HG02852 (cell line): ENCODE data around the gene SULT1C4.

ENCODE experiments used
- ATAC-seq: cut with Tn5 transposase; IDR thresholded peaks from one replicate; pipeline ENCODE4 v1.9.1; 2021; ENCODE audit warnings: mild to moderate bottlenecking, moderate library complexity; ENCODE audit not compliant: unreplicated experiment

The SULT1C4 gene

DNA sequence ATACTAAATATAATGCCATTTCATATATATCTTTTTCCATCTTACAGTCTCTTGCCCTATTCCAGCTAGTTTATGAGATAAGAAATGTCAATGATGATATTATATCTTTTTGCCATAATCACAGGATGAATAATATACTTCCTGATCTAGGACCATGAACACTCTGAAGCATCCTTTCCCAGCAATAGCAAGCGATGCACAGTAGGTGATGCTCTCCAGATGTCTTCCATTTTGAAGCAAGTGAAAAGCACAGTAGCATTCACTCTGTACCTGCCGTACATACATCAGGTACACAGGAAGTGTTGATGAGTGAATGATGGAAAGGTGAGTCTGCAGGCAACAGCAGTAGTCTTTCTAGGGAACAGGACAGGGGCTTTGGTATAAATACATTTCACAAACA lies 8.6 kb upstream of the SULT1C4 start:
- no peak for ATAC-seq

DNA sequence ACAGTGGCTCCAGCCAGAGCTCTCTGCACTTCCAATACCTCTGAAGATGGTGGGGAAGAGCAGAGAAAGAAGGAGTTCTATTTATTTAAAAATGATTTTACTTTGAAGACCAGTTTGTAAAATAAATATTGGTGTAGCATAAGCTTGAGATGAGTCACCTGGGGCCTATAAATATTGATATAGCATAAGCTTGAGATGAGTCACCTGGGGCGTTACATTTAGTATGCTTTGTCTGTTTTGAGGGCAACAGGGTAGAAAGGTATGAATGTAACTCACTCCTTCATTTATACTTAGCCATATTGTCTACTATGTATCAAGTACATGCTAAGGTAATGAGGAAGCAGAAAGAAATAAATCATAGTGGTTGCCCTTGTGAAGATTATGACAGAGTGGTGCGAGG lies 7.7 kb upstream of the SULT1C4 start:
- ATAC-seq: no peak

DNA sequence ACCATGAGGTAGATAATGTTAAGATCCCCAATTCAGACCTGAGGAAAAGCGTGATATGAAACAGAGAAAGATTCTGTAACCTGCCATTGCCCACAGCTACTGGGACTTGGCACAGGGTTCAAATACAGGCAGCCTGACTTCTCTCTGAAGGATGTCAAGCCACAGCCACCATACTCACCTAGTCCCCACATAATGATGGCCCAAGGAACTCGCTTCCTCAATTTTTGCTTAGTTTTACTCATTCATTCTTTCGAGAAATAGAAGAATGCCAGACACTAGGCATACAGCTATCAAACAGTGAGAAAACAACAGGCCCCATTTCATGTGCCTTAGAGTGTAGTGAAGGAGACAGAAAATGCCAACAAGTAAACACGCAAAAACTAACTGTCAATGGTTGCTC lies 980 bp upstream of the SULT1C4 start:
- ATAC-seq: no peak

DNA sequence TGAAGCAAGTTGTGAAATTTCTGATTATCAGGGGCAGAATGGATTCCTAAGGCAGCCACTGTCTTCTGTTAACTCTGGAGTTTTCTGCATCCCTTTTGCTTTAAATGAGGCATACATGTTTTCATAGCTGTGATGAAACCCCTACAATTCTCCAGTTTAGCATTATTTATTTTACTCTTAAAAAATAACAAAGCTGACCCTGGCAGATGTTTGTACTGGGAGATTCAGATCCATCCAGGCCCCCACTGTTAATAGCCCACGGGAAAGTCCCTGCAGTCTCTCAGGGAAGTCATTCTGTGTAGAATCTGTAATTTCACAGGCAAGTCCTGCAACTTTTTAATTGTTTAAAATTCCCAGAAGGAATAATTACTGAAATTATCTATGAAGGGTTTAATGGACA lies 353 bp upstream of the SULT1C4 start:
- ATAC-seq: no peak

DNA sequence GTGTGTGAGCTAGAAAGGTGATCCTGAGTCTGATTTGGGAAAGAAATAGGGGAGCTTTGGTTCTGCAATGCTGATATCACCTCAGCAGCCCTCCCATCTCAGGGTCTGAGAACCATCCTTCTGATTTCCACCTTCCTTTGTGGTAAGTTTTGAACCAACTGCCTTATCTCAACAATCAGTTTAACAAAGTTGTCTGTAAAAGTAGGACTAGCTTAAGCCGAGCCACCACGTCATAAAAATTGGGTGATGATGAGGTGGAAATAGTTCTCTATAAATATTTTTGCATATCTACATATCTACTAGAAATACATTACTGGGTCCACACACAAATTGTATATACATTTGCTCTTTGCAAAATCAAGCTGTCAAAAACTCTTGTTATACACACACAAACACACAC lies 1.1 kb downstream of the SULT1C4 start:
- no peak for ATAC-seq

DNA sequence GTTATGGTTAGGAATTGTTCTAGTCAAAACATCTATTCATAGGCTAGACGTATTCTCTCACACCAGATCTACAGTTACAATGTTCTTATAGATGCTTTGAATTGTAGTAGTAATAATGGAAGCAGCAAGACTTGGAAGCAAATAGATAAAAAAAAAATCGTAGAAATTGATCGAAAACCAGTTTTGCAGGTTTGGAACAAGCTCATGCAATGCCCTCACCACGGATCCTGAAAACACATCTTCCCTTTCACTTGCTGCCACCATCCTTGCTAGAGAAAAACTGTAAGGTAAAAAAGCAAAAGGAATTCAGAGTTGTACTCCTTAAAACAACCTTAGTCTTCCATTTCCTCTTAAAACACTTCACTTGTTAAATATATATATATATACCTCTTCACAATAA lies 4.4 kb downstream of the SULT1C4 start:
- no peak for ATAC-seq

DNA sequence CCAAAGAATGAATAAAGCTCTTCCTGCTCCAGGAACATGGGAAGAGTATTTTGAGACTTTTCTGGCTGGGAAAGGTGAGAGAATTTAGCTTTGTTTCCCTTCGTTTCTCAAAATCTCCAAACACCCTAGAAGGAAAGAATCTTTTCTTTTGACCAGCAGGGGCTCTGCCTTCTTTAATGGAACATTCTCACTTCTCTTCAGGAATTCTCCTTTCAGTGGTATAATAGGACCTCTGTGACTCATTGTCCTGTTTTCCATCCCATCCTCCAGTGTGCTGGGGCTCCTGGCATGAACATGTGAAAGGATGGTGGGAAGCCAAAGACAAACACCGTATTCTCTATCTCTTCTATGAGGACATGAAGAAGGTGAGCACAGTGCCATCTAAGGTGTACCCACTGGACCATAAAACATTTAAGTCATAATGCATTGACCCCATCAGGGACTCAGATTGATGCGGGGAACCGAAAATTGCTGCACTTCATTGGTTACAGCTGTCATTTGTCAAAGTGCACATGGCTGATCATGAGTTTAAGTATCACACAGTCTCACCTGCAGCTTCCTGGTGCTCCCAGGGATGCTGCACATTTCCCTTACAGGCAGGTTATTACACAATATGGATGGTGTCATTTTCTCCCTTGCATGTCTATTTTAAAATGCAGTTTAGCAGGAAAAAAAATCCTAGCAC lies 5.5 kb downstream of the SULT1C4 start:
- ATAC-seq: peak; percentile 39

DNA sequence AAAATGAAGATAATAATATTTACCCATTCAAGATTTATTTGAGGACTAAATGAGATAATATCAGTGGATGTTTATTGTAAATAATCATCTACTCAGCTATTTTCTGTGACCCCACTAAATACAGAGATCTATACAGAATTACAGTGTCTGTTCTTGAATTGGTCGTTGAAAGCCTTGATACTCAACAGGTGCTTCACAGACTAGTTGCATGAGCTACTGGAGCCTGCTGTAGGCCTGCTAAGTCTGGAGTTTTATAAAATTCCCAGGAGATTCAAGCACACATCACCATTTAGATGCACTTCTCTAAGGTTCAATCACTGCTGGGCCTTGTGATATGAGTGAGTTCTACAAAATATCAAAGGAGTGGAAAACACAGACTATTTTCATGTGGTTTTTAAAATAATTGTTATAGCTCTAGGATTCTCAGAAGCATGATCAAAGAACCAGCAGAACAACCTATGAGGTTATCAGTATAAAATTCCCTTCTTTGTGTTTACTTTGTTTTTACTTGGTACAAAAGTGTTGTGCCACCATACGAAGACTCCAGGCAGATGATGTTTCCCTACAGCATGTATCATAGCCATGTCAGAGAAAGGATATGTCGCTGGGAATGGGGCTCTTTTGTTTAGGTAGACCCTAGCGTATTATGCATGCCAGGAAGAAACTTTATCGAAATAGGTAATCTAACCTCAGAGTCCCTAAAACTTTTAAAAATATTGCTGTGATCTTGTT lies 7.1 kb downstream of the SULT1C4 start:
- ATAC-seq: no peak

DNA sequence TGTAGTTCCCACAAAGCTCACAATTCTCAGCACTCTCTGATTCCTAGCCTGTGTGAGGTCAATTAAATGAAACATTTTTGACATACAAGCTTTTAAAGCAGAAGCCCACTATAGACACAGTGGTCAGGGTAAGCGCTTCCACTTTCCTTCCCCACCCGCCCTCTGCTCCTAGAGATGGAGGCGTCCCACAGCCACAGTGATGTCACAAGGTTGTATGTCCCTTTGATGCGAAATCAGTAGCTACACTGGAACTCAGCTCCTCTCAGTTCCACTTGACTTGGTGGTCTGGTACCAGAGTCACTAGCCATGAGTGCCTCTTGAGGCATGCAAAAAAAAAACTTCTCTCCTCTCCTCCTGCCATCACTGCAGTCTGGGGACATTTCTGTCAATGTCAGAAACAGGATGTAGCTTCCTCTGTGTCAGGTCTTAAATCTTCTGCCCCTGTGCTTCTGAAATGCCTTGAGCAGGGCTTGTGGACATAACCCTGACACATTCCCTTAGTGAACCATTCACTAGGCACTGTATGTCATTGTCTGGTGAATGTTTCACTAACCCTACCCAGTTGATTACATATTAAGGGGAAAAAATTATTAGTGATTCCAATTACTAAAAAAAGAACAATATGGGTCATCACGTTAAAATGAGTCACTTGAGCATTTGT lies 7.8 kb downstream of the SULT1C4 start:
- ATAC-seq: no peak

DNA sequence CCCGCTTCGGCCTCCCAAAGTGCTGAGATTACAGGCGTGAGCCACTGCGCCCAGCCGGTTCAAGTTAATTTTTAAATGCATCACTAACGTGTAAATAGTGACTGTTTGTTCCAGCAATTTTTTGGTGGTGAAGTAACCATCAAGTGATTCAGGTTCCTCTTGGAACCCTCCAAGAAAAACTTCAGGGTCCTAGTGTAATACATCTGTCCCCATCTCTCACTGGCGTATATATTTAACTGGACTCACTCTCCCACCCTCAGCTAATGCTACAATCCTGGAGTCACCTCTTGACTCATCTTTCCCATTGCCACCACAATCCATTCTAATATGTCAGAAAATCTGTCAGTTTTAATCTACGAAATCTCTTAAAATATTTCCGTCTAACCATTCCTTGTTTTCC lies 10.3 kb downstream of the SULT1C4 start:
- ATAC-seq: no peak

DNA sequence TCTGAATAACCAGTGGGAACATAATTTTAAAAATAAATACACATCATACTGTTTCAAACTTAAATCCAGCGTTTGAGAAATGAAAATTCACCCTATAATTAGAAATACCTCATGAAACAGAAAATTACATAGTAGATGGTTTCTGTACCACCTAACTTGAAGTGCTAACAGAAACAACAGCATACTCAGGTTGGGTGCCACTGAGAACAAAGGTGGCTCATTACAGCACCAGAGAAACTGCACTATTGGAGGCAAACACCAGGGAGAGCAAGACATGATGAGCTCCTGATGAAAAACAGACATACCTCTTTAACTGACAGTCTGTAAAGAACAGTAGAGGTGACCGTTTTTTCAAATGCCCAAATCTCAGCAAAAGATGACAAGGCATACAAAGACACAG lies 12.6 kb downstream of the SULT1C4 start:
- ATAC-seq: no peak

DNA sequence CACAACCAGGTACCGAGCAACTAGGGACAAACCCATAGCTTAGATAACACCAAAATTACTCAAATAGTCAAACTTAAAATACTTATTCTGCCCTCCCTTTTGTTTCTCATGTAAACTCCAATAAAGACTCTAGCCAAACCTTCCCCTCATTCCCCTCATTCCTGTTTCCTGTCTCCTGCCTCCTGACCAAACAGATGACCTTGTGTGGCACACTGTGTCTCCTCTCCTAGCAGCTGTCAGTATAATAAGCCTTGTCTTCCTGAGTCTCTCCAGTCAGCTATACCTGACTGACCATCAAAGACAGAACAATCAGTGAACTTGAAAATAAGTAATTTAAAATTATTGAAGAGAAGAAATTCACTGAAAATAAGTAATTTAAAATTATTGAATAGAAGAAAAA lies 14.3 kb downstream of the SULT1C4 start:
- ATAC-seq: no peak

DNA sequence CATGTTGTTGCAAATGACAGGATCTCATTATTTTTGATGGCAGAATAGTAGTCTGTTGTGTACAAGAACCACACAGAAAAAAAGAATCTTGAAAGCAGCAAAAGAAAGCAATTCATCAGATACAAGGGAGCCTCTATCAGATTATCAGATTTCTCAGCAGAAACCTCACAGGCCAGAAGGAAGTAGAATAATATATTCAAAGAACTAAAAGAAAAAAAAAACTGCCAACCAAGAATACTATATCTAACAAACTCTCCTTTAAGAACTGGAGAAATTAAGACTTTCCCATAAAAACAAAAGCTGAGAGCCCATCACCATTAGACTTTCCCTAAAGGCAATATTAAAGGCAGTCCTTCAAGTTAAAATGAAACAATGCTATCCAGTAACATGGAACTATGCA lies 15.4 kb downstream of the SULT1C4 start:
- ATAC-seq: no peak

DNA sequence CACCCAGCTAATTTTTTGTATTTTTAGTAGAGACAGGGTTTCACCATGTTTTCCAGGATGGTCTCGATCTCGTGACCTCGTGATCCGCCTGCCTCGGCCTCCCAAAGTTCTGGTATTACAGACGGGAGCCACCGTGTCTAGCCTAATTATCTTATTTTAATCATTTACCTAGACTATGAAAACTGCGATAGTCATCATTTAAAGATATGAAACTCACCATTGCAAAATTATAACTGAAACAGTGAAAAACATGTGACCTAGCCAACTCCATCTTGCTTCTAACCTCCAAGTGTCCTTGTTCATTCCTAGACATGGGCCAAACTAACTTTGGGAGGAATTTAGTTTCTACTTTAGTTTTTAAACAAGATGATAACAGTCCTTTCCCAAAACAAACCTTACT lies 17.4 kb downstream of the SULT1C4 start:
- ATAC-seq: no peak

DNA sequence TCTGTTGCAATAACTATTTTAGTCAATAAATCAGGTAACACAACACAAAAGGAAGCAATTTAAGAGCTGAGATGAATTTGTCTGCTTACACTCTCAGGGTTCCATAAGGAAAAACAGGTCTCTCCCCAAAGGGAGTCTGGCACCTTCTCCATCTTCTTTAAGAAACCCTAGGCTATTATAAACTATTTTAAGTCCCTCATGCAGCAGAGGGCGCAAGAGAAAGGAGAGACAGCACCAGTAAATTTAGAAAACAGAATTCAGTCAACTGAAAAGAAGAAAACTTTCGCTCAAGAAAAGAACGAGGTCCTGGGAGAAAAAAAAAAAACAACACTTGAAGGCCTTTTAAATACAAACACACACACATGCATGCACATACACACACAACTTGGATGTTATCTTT lies 19.1 kb downstream of the SULT1C4 start:
- no peak for ATAC-seq

DNA sequence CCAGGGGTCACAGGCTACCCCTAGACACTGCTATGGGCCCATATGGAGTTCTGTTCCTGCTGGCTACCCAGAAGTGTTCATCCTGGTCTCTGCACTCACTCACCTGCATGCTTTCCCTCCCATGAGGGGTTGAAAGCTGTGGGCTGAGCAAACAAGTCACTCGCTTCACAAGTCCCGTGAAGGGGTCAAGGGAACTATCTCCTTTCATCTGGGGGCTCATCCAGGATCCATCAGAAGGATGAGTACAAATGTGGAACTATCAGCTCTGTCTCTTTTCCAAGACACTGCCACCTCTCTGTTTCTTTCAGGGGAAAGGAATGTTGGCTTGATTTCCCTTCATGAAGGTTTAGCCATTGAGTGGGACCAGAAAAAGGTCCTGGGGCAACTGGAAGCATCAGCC lies 21.7 kb downstream of the SULT1C4 start:
- ATAC-seq: no peak

DNA sequence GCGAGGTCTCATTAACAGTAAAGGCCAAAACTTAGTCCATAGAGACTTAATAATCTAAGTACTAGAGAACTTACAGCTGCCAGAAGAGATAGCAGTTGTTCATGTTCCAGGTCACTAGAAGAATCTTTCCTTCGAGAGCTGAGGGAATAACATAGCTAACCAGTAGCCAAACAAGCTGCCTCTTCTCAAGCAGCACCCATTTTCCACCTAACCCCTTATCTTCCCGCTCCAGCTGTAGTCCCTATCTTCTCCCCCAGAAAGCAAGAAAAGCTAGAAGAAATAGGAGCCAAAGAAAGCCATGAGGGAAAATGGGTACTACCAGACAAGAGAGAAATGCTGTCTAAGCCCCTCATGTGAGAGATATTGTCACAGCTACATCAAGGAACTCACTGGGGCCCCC lies 24.0 kb downstream of the SULT1C4 start:
- no peak for ATAC-seq

DNA sequence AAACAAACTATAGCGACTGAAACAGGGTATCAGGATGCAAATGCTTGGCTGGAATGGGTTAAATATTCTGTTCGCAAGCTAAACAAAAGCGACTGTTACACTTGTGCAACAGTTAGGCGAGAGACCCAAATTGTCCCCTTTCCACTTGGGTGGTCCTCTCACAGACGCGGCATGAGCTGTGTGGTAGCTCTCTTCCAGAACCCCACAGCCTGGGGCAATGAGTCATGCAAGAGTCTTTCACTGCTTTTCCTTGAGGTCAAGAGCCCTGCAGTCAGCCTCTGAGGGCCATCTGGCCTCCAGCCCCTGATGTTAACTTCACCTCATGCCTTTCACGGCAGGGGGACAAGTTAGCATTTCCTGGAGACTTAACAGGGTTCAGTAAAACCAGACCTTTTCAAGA lies 25.7 kb downstream of the SULT1C4 start:
- ATAC-seq: no peak

DNA sequence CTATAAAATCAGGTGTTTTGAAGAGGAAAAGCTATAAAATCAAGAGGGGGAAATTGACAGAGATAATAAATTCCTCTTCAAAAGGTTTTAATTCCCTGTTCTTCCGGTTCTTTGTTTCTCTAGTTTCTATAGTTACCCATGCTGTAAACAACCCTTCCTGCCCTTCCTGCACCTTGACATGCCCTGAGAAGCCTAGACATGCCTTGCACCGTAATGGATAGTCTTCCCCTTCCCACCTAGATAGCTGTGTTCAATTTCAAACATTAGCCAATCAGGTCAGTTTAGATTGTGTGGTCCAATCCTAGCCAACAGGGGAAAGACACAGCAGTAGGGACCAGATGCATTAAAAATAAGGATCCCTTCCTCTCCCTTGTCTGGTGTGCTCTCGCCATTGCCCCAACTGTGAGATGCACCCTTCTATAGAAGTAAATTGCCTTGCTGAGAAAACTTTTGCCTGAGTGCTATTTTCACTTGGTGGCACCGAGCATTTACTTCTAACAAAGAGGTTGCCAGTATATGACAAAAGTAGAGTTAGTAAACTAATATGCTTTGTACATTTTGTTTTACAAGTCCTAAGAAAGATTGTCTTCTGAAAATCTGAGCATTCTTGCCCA lies 27.1 kb downstream of the SULT1C4 start:
- ATAC-seq: no peak

DNA sequence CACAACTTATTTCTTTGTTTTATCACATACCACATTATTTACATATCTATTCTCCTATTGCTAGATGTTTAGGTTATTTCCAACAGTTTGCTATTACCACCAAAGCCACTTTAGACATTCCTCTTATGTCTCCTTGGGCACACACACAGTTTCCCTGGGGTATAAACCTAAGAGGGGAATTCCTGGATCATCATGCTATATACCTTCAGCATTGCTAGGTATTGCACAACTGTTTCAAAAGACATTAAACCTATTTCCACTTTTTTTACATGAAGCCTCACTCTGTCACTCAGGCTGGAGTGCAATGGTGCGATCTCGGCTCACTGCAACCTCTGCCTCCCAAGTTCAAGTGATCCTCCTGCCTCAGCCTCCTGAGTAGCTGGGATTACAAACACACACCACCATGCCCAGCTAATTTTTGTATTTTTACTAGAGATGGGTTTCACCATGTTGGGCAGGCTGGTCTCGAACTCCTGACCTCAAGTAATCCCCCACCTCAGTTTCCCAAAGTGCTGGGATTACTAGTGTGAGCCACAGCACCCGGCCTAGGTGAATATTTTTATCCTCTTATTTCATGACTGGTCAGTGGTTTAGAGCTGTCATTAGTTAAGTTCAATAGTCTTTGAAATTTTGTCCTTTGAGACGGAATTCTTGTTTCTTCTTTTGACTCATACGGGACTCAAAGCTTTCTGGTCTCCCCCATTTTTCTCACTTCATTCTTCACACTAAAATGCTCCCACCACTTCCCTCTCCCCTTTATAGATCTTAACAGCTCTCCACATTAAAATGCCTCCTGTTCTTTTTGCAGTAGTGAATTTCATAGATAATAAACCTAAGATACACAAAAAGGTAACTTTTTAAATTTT lies 30.3 kb downstream of the SULT1C4 start:
- ATAC-seq: no peak

DNA sequence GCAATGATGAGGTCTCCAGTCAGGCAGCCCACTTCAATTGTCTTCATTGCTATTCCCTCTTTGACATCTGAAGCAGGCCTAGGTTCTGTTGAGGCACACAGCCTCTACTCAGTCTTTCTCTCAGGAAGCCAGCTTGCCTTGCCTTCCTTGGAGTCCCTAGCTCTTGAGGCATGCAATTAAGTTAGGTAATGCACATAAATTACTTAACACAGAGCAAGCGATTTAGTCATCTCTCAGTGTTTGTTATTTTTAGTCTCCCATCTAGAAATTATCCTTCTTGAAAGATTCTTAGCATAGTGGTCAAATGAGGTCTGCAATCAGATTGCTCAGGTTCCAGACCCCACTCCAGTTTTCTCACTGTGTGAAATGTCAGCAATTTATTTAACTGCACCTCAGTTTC lies 32.0 kb downstream of the SULT1C4 start:
- ATAC-seq: no peak
